HL-60/S4 (cell line): Measurements from ENCODE around the gene AKNAD1.
"Not testable (repeated sequence)": the region's sequence is repeated elsewhere in the genome, so short reads cannot be mapped to it uniquely, and the experiment has no call there.

Experiments used
- in situ Hi-C: fragments of 300-500 bp; cut with MboI; formaldehyde crosslinking; loops from 2 replicates; pipeline ENCODE4 v1.14.3; 2022; ENCODE audit warnings: low sequenced_read_pairs

The AKNAD1 gene

GRCh38 chr1:108792420-108792819 lies 64.5 kb downstream of the AKNAD1 start:
- in situ Hi-C loops: no loop called here

- in situ Hi-C loops: no loop called here
Observed at GRCh38 chr1:108791790-108792189, 65.1 kb downstream of the AKNAD1 start.

GRCh38 chr1:108785880-108786279 lies 71.0 kb downstream of the AKNAD1 start:
- in situ Hi-C loops: no loop called here

DNA sequence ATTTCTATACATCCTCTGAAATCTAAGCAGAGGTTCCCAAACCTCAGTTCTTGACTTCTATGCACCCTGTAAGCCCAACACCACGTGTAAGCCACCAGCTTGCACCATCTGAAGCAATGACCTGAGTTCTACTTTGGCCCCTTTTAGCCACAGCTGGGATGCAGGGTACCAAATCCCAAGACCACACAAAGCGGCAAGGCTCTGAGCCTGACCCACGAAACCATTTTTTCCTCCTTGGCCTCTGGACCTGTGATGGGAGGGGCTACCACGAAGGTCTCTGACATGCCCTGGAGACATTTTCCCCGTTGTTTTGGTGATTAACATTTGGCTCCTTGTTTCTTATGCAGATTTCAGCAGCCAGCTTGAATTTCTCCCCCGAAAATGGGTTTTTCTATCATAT lies 71.6 kb downstream of the AKNAD1 start:
- in situ Hi-C loops: no loop called here

DNA sequence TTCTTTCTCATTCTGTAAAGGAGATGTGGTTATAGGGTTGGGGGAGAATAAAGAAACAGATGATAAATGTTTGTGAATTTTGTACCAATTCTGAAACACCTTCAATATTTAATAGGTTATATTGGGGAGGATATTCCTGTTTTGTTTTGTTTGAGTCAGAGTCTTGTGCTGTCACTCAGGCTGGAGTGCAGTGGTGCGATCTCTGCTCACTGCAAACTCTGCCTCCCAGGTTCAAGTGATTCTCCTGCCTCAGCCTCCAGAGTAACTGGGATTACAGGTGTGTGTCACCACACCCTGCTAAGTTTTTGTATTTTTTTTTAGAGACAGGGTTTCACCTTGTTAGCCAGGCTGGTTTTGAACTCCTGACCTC lies 75.3 kb downstream of the AKNAD1 start:
- in situ Hi-C loops: not testable (repeated sequence)

GRCh38 chr1:108780937-108781574 lies 75.8 kb downstream of the AKNAD1 start:
- in situ Hi-C loops: no loop called here

- in situ Hi-C loops: no loop called here
Observed at GRCh38 chr1:108779455-108779854, 77.4 kb downstream of the AKNAD1 start.

- in situ Hi-C loops: no loop called here
Observed at GRCh38 chr1:108777839-108778238, 79.1 kb downstream of the AKNAD1 start.

- in situ Hi-C loops: no loop called here
Observed at GRCh38 chr1:108767708-108768107, 89.2 kb downstream of the AKNAD1 start.

DNA sequence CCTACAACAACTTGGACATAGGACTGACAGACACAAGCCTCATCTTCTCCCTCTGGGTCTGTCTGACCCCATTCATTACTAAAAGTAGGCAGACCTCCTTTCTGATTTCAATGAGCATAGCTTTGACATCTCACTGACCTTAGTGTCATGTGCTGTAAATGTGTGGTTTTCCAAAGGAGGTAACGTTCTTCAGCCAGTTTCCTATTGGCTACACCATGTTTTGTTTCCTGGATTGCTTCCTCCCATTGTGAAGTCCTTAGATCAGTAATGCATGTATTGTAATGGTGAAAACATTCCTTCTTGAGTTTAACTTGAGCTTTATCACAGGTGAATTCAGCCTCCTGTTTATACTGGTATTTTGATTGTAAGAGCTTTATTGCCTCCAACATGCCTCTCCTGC lies 89.8 kb downstream of the AKNAD1 start:
- in situ Hi-C loops: no loop called here
